ENCODE measurements around the gene TMEM169. TPM values are rescaled to one million over a fixed set of nuclear protein-coding genes. Genes with fewer than 3 reads are reported as not detected.
A peak's percentile ranks its signal among the peaks of the same experiment; 100 is the strongest.

The TMEM169 gene, protein sequence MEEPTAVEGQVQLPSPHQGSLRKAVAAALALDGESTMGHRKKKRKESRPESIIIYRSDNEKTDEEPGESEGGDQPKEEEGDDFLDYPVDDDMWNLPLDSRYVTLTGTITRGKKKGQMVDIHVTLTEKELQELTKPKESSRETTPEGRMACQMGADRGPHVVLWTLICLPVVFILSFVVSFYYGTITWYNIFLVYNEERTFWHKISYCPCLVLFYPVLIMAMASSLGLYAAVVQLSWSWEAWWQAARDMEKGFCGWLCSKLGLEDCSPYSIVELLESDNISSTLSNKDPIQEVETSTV
- total RNA-seq (2012; rRNA removed): 0.54 and 0.83 TPM in 2 replicates
- polyA plus RNA-seq (2012; rRNA removed): 0.15 and 0.17 TPM in 2 replicates
- polyA plus RNA-seq (2012; cell fraction: cytosol; rRNA removed): 0.05 and 0.13 TPM in 2 replicates
- polyA plus RNA-seq (2012; cell fraction: nucleus; rRNA removed; ENCODE audit: low replicate concordance): 0.18 and 0.20 TPM in 2 replicates
- percentile 18 among the genes with signal in this experiment for Bru-seq, nascent RNA
- BruChase-seq, experiment 1, labeled RNA remaining after a 6-hour chase: percentile 19 among the genes with signal in this experiment
- BruChase-seq, experiment 2, labeled RNA remaining after a 2-hour chase: percentile 14 among the genes with signal in this experiment
- long read RNA-seq: 0 reads

DNA sequence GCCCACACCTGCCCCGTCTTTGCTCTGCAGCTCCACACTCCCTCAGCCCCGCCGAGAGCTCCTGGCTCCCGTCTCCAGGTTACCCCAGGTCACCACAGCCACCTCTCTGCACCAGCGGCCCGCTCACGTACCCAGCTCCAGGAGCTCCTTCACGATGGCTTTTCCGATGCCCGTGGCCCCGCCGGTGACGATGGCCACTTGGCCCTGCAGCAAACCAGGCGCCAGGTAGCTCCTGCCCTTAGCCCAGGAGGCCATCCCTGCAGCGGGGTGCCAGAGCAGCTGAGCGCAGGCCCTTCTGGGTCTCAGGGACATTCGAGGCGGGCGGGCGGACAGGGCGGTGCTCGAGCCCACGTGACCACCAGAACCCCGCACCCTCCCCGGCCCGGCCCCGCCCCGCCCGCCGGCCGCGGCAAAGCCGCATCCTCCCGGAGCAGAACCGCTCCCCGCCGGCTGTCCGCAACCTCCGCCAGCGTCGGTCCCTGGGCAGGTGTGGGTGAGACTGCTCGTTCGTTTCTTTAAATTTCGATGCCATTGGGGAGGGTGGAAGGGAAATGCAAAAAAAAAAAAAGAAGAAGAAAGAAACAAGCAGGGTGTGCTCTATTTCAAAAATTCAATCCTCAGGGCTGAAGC lies at the start of gene TMEM169, which contains the start of gene PECR:
Gene TMEM169 (plus strand): TSS at position 433 of the 630 bp plus-strand sequence. CDS start 14,045 bp downstream, outside the sequence.
Gene PECR (minus strand): TSS at position 323 of the 630 bp plus-strand sequence. CDS start 68 bp downstream, at position 255.
- Histone ChIP-seq H3K18ac (ENCODE audit: low read depth, low read length) (peak within 1 kb of the TSS; percentile 66), H4K8ac (ENCODE audit: low read depth in 2 of 2, low read length in 2 of 2) (peak within 1 kb of the TSS; percentile 88 to 89), H3K23ac (ENCODE audit: low read depth, low read length) (peak within 1 kb of the TSS; percentile 81), H3K36me3 (ENCODE audit: control insufficient read depth, insufficient read depth, low read length) (no peaks in the 10 kb centered on the region), H3K4me1 (ENCODE audit: control insufficient read depth, insufficient read depth, low read length) (0 out of 2 replicates have a peak, but pooled peaks cover 2% of the 10 kb centered on the region), H2BK120ac (ENCODE audit: low read depth, low read length) (peak within 1 kb of the TSS; percentile 65; the same call in 1 of the 2 replicates), H3K9me1 (ENCODE audit: insufficient read depth, low read length) (peaks cover 11% of the 10 kb centered on the region), H3K4me2 (ENCODE audit: low read depth, low read length) (peak within 1 kb of the TSS; percentile 94), H4K5ac (ENCODE audit: low read depth, low read length) (peak within 1 kb of the TSS; percentile 72), H4K20me1 (ENCODE audit: insufficient read depth, low read length) (no peaks in the 10 kb centered on the region), H2AFZ (replicated peaks; ENCODE audit: low read length, poor library complexity) (peak within 1 kb of the TSS; percentile 100), H3K9me3 (ENCODE audit: control insufficient read depth, insufficient read depth, low read length) (no peaks in the 10 kb centered on the region), H3K14ac (replicated peaks; ENCODE audit: low read depth, low read length) (peak within 1 kb of the TSS; percentile 89), H2AK9ac (replicated peaks; ENCODE audit: low read depth, low read length, poor library complexity) (peak within 1 kb of the TSS; percentile 80), H3K4ac (ENCODE audit: low read depth, low read length) (peak within 1 kb of the TSS; percentile 87), H3K9ac (ENCODE audit: low read depth, low read length) (peak within 1 kb of the TSS; percentile 84), H3K27me3 (ENCODE audit: control insufficient read depth, insufficient read depth, low read length) (no peaks in the 10 kb centered on the region), H2BK5ac (ENCODE audit: low read depth, low read length, poor library complexity, severe bottlenecking) (peak within 1 kb of the TSS; percentile 31), H3K79me1 (ENCODE audit: low read depth in 1 of 2, low read length in 2 of 2) (peaks cover 3 to 16% of the 10 kb centered on the region in 2 experiments; a peak in 3 of 4 replicates), H3K27ac (ENCODE audit: insufficient read depth, low read length) (peak within 1 kb of the TSS; percentile 33), H3K56ac (ENCODE audit: extremely low read depth, insufficient read depth, low read length) (peak within 1 kb of the TSS; percentile 37; the same call in 1 of the 2 replicates), H3K4me3 (ENCODE audit: insufficient read depth, low read depth, low read length) (peak within 1 kb of the TSS; percentile 95), H2AK5ac (ENCODE audit: low read depth, low read length) (peak within 1 kb of the TSS; percentile 23; the same call in 1 of the 2 replicates), H4K91ac (ENCODE audit: insufficient read depth, low read depth, low read length) (peak within 1 kb of the TSS; percentile 65; the same call in 1 of the 2 replicates), H2BK15ac (ENCODE audit: low read depth, low read length) (no peak within 1 kb of the TSS), H2BK20ac (ENCODE audit: low read depth, low read length) (no peak within 1 kb of the TSS)
- ChIA-PET CTCF (interaction anchor here (0.6 to 1.3 kb wide), 3 partner anchors 22 to 63 kb away, joined by 3 to 4 read pairs (median 3); no protein-coding TSS in a partner anchor), POLR2A (ENCODE audit: unreplicated experiment) (no interaction called here)
- TF ChIP-seq, protein P1, sequence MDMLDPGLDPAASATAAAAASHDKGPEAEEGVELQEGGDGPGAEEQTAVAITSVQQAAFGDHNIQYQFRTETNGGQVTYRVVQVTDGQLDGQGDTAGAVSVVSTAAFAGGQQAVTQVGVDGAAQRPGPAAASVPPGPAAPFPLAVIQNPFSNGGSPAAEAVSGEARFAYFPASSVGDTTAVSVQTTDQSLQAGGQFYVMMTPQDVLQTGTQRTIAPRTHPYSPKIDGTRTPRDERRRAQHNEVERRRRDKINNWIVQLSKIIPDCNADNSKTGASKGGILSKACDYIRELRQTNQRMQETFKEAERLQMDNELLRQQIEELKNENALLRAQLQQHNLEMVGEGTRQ (IDR thresholded peaks at IDR 0.05; ENCODE audit: low read depth, low read length): peak; percentile 88
- no peak for TF ChIP-seq RCOR1 (IDR thresholded peaks at IDR 0.05; ENCODE audit: insufficient replicate concordance, low read length)
- ATAC-seq (ENCODE audit: low read depth) (peak; percentile 99), DNase-seq (peak; percentile 34)
- WGBS, 2 experiments (ENCODE audit: extremely low coverage in 2 of 2, insufficient read length in 1 of 2): 1% methylated on average over 9 of the region's 44 CpGs; no CpG with 5 or more reads in 1 of the 2 experiments
- dilution Hi-C loops (cut with HindIII; ENCODE audit: low sequenced_read_pairs, unreplicated experiment) (no loop called here), in situ Hi-C loops (cut with MboI; ENCODE audit: low sequenced_read_pairs) (no loop called here), intact Hi-C loops (cut with micrococcal nuclease) (no loop called here)
- BruUV-seq (replicated peaks): no TSS peak
